Amygdala (tissue), 56 donors: ENCODE measurements around the gene RXRA.

Source experiments
- DNase-seq, 56 donors: peaks; one replicate each; lab custom pipeline; 2025; lab: John Stamatoyannopoulos, UW

RXRA gene

DNA sequence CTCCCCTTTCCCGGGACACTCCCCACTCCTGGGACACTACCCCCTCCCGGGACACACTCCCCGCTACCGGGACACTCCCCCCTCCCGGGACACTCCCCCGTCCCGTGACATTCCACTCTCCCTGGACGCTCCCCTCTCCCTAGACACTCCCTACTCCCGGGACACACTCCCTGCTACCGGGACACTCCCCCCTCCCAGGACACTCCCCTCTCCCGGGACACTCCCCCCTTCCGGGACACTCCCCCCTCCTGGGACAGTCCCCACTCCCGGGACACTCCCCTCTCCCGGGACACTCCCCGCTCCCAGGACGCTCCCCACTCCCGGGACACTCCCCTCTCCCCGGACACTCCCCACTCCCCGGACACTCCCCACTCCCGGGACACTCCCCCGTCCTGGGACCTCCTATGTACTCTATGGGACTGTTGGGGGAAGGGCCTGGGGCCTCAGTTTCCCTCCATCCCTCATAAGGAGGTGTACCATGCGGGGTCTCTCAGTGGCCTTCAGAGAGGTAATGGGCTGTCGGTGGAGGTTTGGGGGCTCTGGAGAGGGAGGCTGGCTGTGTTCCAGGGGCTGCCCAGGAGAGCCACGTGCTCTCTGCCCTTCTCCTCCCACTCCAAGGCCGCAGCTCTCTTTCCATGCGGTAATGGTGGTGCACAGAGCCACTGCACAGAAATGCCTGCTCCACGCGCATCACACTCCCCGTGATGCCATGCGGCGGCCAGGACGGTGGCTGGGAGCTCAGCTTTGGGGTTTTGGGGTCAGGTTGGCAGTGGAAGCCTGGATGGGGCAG, 96.2 kb downstream of the RXRA start:
- no peak for DNase-seq

DNA sequence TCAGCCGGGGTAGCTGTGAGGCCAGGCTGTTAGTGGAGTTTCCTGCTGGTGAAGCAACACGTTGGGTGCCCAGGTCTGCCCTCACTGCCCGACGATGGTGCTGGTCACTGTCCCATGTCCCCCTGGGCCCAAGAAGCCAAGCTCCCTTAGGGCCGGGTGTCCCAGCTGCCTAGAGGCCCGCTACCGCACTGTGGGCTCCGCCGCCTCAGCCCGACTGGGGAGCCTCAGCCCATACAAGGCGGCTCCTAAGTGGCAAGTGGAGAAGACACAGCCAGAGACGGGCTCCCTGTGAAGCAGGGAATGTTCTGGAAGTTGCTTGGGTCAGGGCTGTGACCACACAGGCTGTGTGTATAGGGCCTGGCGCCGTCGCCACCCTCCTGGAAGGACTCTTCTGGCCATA, 96.9 kb downstream of the RXRA start:
- DNase-seq: no peak

DNA sequence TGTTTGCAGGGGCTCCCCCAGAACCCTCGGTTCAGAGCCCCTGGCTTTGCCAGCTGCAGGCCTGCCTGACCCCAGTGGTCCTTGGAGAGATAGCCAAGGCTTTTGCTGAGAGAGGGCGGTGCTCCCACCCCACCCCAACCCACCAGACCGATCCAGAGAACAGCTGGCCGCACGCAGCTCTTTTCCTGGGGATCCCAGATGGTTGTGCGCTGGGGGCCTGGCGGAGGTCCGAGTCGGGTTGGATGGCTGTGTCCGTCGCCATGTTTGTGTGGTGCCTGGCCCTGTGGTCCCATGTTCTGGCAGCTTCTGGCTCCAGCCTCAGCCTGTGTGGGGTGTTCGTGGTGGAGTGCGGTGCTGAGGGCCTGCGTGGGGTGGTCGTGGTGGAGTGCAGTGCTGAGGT, 97.5 kb downstream of the RXRA start:
- no peak for DNase-seq

DNA sequence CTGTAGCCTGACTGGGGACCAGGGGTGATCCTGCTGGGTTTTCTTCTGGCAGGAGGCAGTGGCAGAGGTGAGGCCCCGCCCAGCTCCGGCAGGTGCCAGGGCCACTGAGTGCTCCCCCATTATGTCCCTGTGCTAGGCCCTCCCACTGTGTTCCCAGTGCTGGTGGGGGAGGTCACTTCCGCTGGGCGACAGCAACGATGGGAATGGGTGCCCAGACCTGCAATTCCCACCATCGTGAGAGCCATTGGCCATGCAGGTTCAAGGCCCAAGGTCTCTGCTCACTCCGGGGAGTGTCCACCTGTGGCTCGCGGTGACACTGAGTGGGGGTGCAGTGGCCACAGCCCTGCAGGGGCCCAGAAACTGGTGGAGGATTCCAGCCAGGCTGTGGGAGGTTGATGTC, 98.6 kb downstream of the RXRA start:
- DNase-seq: no peak

DNA sequence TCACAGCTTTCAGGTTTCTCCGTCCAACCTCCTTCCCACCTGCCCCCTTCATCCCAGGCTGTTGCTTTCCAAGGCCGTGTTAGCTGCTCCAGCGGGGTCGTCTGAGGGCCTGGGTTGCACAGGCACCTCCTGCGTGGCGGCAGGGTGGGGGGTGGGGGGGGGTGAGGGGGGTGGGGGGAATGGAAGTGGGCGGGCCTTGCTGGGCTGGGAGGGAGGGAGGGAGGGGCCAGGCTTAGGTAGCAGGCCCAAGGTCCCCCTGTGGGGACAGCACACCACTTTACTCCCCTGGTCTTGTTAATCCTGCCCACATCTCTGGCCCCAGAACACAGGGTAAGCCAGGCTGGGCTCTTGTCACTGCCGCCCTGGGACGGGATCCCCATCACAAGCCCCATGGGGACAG, 99.1 kb downstream of the RXRA start:
- no peak for DNase-seq

DNA sequence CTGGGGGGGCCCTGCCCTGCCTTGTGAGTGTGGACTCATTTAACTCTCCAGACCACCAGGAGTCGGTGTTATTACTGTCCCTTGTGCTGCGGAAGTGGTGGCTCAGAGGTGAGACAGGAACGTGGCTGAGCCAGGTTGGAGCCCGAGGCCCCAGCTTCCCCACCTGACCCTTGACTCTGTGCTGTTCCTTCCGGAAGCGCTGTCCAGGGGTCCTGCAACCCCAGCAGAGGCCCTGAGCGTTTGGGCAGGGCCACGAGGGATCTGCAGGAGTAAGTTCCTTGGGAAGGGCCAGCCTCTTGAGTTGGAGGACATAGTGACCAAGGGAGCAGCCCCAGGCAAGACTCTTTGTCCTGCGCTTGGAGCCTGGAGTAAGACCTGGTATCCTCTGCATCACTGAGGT, 99.6 kb downstream of the RXRA start:
- no peak for DNase-seq

DNA sequence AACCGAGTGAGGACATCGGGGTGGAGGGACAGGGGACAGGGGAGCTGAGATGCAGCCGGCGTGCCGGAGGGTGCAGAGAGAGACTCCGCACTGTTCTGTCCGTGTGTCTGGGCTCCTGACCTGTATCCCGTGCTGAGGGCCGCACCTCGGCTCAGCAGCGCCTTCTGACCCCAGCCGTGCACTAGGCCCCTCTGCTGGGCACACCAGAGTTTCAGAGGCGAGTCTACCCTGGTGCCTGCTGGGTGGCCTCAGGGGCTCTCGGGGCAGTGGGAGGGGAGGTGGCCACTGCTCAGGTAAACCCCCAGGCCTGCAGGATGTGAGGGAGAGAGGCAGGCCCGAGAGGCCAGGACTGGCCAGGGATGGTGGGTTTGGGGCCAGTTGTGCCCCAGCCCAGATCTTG, 100.2 kb downstream of the RXRA start:
- no peak for DNase-seq

DNA sequence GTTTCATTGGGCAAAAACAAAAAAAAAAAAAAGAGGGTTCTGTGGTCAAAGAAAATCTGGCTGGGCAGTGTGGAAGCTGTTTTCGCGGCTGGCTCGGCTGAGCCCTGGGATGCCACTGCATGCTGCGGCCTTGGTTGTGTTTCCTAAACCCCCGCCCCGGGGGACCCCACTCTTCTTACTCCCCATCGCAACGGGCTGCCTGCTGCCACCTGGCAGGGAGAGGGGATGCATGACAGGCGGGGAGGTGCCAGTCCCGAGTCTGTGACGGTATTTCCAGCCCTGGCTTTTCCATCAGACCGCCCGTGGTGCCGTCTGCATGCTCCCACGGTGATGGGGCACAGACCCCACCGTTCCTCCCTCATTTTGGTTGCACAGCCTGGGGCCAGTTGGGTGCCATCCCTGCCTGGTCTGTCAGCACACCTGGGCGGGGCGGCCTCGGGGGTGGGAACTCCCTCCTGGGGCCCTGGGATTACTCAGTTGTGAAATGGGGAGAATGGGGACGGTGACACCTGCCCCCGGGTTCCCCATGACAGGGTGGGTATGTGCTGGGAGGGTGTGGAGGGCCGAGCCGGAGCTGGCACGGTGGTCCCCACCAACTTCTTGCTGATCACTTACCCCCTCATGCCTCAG, 101.0 kb downstream of the RXRA start:
- DNase-seq: no peak

DNA sequence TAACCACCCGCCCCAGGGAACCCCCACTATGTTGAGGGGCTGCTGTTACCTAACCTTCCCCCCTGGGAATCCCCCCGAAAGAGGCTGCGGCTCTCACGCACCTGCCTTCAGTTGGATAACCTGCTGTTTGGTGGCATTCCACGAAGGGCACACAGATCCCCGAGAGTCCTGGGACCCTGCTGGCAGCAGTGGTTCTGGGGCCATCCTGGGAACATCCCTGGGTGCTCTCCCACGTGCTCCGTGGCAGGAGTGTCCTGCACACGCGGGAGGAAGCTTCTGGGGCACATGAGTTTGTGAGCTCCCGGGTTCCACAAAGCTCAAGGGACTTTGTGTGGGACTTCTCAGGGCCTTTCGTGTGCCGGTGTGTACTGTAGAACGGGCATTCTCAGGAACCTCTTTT, 102.3 kb downstream of the RXRA start:
- no peak for DNase-seq

DNA sequence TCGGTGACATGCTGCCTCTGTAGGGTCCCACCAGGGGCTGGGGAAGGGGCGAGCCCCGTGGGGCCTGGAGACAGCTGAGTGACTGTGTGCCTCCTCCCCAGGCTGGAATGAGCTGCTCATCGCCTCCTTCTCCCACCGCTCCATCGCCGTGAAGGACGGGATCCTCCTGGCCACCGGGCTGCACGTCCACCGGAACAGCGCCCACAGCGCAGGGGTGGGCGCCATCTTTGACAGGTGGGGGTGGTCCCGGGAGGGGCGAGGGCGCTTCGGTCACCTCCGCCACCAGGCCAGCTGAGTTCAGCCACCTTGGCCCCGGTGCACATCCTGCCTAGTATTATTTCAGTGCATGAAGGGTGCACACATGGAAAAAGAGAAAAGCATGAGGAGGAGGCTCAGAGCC, 102.8 kb downstream of the RXRA start:
- DNase-seq: no peak

DNA sequence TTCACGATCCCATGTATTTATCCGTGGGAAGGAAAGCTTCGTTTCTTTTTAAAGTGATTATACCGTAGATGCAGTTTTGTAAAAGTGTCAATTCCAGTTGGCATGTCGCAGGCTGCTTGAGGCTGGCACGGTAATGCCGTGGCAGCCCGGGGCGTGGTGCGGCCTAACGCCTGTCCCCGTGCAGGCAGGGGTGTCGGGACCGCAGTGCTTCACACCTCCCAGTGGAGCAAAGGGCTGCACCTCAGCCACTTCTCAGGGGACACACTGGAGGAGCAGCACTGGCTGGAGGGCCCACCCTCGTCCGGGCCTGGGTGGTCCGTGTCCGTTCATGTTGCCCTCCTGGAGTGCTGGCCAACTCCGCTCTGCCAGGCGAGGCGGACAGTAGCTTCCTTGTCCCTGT, 103.2 kb downstream of the RXRA start:
- DNase-seq: no peak

DNA sequence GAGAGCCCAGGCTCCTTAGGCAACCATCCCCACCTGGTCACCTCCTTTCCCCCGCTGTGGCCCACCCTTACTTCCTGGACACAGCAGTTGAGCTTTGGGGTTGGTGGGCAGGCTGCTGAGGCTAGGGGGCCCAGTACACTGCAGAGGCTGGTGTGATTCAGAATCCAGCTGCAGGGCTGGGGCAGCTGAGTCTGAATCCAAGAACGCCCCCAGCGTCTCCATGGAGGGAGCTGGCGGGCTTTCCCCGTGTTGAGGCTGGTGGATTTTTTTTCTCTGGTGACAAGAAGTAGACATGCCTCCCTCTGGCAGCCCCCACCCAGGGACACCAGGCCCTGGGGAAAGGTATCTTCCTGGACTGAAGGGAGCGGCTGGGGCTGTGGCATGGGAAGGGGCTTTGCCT, 104.8 kb downstream of the RXRA start:
- DNase-seq: no peak

DNA sequence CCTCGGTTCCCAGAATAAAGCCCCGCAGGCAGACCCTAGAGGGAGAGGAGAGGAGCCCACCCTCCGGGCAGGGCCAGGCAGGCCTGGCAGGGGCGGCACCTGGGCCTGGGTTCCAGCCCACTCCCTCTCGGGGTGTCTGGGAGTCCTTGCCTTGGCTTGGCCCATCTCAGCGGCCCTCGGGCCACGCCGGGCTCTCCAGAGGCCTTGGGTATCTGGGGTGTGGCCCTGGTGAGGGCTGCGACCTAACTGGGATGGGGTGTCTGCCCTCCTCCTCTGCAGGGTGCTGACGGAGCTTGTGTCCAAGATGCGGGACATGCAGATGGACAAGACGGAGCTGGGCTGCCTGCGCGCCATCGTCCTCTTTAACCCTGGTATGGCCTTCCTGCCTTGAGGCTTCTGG, 105.4 kb downstream of the RXRA start:
- DNase-seq: no peak

DNA sequence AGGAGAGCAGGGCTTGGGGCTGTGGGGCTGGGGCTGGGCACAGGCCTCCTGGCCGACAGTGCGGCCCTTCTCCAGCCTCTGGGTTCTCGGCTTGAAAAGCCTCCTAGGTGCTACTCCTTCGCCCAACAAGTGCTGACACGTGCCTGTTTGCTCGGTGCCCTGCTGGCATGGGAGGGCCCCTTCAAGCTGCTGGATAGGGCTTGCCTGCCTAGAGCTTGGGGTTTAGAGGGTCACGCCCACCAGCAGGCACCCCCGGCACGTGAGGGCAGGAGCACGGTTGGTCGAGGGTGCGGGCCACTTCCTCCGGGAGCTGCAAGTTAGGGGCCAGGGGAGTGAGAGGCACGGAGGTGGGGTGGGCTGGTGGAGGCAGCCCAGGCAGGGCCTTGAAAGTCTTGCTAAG, 106.2 kb downstream of the RXRA start:
- no peak for DNase-seq

DNA sequence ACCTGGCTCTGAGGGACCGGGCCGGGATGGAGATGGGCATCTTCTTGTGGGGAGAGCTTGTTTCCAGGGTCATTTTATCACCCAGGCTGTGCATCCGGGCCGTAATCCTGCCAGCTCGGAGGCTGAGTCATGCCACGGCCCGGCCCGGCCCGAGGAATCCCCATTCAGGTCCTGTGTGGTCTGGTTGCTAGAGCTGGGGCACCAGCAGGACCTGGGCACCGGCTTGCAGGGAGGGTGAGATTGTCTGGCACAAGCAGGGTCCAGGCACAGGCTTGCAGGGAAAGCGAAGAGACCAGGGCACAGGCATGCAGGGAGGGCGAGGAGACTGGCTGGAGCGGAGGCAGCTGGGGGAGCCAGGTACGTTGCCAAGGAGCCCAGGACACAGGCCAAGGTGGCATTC, 106.8 kb downstream of the RXRA start:
- peak in 23 of 56 donors; percentile 28 to 65 (median 41) for DNase-seq

DNA sequence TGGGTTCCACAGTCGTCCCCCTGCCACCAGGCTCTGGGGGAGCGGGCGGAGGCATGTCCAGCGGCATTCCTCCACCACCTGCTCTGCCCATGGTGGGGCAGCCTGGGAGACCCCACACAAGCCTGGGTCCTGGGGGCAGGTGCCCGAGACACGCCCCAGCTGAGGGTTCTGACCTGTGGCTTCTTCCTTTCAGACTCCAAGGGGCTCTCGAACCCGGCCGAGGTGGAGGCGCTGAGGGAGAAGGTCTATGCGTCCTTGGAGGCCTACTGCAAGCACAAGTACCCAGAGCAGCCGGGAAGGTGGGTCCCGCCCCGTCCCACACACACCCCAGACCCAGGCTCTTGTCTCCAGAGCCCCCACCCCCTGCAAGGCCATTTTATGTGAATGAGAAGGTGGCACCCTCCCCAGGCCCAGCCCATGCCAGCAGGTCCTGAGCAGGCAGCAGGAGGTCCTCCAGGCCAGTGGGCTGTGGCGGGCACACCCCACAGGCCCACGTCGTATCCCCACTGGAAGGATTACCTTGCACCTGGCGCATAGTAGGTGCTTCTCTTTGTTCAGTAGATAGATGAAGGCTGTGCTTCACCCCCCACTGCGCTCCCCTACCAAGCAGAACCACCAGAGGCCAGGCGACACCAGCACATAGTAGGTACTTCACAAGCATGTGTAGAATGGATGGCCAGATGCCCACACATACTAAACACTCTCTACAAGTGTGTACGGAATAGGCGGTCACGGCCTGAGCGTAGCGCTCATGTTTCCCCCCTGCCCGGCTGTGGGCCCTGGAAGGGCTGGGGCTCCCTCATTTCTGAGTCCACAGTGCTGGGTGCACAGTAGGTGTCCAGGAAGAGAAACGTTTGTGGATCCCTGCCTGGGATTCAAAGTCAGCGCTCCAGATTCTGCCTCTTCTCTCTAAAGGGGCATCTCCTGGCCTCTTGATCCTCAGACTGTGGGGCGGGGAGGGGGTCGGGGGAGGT, 107.9 kb downstream of the RXRA start:
- DNase-seq: no peak

DNA sequence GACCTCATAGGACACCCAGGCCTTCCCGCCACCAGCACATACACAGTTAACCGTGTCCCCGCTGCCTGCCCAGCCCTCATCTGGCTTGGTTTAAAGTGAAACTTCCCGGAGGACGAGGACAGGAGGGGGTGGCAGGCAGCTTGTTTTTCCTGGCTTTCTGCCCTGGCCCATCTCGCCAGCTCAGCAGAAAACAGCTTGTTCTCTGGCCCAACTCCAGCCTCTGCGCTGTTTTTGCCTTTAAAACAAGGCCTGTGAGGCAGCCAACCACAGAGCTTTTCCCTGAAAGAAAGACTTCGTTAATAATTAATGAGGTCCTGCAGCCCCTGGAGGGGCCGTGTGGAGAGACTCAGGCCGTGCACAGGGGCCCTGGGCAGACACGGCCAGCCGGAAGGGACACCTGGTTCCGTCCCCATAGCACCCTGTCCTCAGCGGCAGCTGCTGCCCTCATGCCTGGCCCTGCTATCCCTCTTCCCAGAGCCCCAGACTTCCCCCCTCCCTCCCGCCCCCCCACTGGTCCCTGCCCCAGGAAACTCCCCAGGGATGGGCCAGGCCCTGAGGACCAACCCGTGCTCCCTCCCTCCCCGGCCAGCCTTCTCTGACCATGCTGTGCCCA, 108.7 kb downstream of the RXRA start:
- DNase-seq: peak in 55 of 56 donors; percentile 64 to 97 (median 89)

DNA sequence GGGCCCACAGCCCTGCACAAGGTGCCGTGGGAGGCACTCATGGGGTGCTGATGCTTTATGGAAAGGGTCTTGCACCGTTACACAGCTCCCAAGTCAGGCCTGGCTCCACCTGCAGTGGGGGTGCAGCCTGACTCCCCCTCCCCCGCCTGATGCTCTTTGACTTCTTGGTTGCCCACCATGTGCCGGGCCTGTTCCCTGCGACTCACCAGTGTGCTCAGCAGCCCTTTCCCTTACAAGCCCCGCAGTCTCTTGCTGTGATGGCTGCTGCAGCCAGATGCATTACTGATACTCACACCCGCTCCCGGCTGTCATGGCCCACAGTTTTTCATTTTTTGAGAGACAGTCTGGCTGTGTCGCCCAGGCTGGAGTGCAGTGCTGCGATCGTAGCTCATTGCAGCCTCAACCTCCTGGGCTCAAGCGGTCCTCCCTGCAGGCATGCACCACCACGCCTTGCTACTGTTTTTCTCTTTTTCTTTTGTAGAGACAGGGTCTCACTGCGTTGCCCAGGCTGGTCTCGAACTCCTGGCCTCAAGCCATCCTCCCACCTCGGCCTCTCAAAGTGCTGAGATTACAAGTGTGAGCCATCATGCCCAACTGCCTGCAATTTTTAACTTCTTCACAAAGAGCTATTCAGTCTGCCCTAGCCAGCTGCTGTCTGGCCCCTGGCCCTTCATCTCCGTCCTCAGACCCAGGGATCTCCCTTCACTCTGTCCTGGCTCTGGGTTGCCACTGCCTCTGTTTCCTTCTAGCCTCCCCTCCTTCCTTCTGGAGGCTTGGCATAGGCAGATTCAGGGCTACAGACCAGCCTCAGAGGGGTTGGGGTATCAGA, 109.5 kb downstream of the RXRA start:
- DNase-seq: peak in 30 of 56 donors; percentile 16 to 74 (median 51)

DNA sequence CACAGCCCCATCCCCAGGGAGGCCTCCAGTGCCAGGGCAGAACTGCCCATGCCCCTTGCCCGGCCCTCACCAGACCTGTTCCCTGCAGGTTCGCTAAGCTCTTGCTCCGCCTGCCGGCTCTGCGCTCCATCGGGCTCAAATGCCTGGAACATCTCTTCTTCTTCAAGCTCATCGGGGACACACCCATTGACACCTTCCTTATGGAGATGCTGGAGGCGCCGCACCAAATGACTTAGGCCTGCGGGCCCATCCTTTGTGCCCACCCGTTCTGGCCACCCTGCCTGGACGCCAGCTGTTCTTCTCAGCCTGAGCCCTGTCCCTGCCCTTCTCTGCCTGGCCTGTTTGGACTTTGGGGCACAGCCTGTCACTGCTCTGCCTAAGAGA, 110.1 kb downstream of the RXRA start:
- peak in 5 of 56 donors; percentile 46 to 65 (median 57) for DNase-seq

DNA sequence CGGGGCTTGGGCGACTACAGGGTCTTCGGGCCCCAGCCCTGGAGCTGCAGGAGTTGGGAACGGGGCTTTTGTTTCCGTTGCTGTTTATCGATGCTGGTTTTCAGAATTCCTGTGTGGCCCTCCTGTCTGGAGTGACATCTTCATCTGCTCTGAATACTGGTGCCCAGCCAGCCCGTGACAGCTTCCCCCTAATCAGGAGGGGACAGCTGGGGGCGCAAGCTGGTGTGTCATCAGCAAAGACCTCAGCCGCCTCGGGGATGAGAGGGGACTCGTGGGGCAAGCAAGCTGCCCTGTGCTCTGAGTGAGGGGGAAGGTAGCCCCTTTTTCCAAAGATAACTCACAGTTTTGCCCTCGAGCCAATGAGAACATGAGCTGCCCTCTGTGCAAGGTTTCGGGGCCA, 110.7 kb downstream of the RXRA start:
- no peak for DNase-seq
